ENCODE data around the gene PRAMEF25.
"Not testable (repeated sequence)": the region's sequence is repeated elsewhere in the genome, so short reads cannot be mapped to it uniquely, and the experiment has no call there.

Gene PRAMEF25

GRCh38 chr1:13070474-13070873 is at the start of gene PRAMEF25:
Gene PRAMEF25 (plus strand): TSS chr1:13070774. CDS start chr1:13073694, 2,920 bp downstream.
- H3K4me3 ChIP-seq (ENCODE audit: low read length in 2 of 2), result not testable (repeated sequence)

GRCh38 chr1:13056475-13056874 is 14.1 kb upstream of the PRAMEF25 start, which contains the start of gene PRAMEF27:
Gene PRAMEF27 (minus strand): TSS chr1:13056575. CDS start chr1:13053659, 2,916 bp downstream.
- not testable (repeated sequence) for H3K27me3 ChIP-seq (ENCODE audit: control insufficient read depth in 1 of 2, insufficient read depth in 2 of 2, low read length in 2 of 2); H3K9ac ChIP-seq (ENCODE audit: low read length in 2 of 2); H3K36me3 ChIP-seq (ENCODE audit: control insufficient read depth in 2 of 2, insufficient read depth in 2 of 2, low read length in 2 of 2); H3K27ac ChIP-seq (ENCODE audit: low read length); H3K9me3 ChIP-seq (ENCODE audit: control insufficient read depth in 2 of 2, low read length in 2 of 2); H3K4me1 ChIP-seq (ENCODE audit: control insufficient read depth, insufficient read depth, low read length); H3K4me3 ChIP-seq (ENCODE audit: low read length in 2 of 2)

More at GRCh38 chr1:13070474-13070873, at the start of gene PRAMEF25:
- not testable (repeated sequence) for H3K9ac ChIP-seq (ENCODE audit: low read length in 2 of 2); H3K27me3 ChIP-seq (ENCODE audit: control insufficient read depth in 1 of 2, insufficient read depth in 2 of 2, low read length in 2 of 2); H3K27ac ChIP-seq (ENCODE audit: low read length); H3K36me3 ChIP-seq (ENCODE audit: control insufficient read depth in 2 of 2, insufficient read depth in 2 of 2, low read length in 2 of 2); H3K4me1 ChIP-seq (ENCODE audit: control insufficient read depth, insufficient read depth, low read length); H3K9me3 ChIP-seq (ENCODE audit: control insufficient read depth in 2 of 2, low read length in 2 of 2)

GRCh38 chr1:13116754-13117153 is 46.2 kb downstream of the PRAMEF25 start, which contains the start of gene HNRNPCL2:
Gene HNRNPCL2 (minus strand): TSS chr1:13116854. CDS start chr1:13116400, 454 bp downstream.
- not testable (repeated sequence) for H3K9me3 ChIP-seq (ENCODE audit: control insufficient read depth in 2 of 2, low read length in 2 of 2); H3K9ac ChIP-seq (ENCODE audit: low read length in 2 of 2); H3K36me3 ChIP-seq (ENCODE audit: control insufficient read depth in 2 of 2, insufficient read depth in 2 of 2, low read length in 2 of 2); H3K27me3 ChIP-seq (ENCODE audit: control insufficient read depth in 1 of 2, insufficient read depth in 2 of 2, low read length in 2 of 2); H3K4me1 ChIP-seq (ENCODE audit: control insufficient read depth, insufficient read depth, low read length); H3K4me3 ChIP-seq (ENCODE audit: low read length in 2 of 2); H3K27ac ChIP-seq (ENCODE audit: low read length)
